HEK293T (cell line): ENCODE measurements around the gene CCDC86.

Experiments
- CTCF ChIA-PET: fragments of 350-600 bp; formaldehyde crosslinking; extraction: SDS; loops from one replicate; lab custom pipeline; 2021; ENCODE audit warnings: antibody characterized with exemption, inconsistent platforms; lab: Yijun Ruan, JAX
- POLR2A ChIA-PET: fragments of 350-600 bp; formaldehyde crosslinking; extraction: SDS; loops from one replicate; lab custom pipeline; 2020; ENCODE audit warnings: antibody characterized with exemption, inconsistent platforms; lab: Yijun Ruan, JAX
- DNase-seq: peaks from one replicate; pipeline ENCODE4 v3.0.0; 2012; ENCODE audit warnings: mixed read lengths; ENCODE audit errors: extremely low spot score
- ARNT ChIP-seq: fragments of 450-650 bp; IDR thresholded peaks from 2 replicates; pipeline ENCODE4 v1.6.1; 2017; ENCODE audit warnings: mild to moderate bottlenecking
- BHLHE40 ChIP-seq: fragments of 450-650 bp; IDR thresholded peaks from 2 replicates; pipeline ENCODE4 v1.6.1; 2016; ENCODE audit warnings: mild to moderate bottlenecking, moderate library complexity, borderline replicate concordance
- CTBP1 ChIP-seq: fragments of 450-650 bp; IDR thresholded peaks from 2 replicates; pipeline ENCODE4 v1.6.1; 2016; ENCODE audit warnings: borderline replicate concordance
- ELF4 ChIP-seq: fragments of 450-650 bp; IDR thresholded peaks from 2 replicates; pipeline ENCODE4 v1.6.1; 2017; ENCODE audit warnings: antibody characterized with exemption
- FOXA1 ChIP-seq: fragments of 450-650 bp; IDR thresholded peaks from 2 replicates; pipeline ENCODE4 v1.6.1; 2016; ENCODE audit warnings: mild to moderate bottlenecking
- FOXK2 ChIP-seq: fragments of 450-650 bp; IDR thresholded peaks from 2 replicates; pipeline ENCODE4 v1.6.1; 2016; ENCODE audit warnings: mild to moderate bottlenecking
- FOXM1 ChIP-seq: fragments of 450-650 bp; IDR thresholded peaks from 2 replicates; pipeline ENCODE4 v1.6.1; 2017; ENCODE audit warnings: mild to moderate bottlenecking, borderline replicate concordance
- HDGF ChIP-seq: fragments of 450-650 bp; IDR thresholded peaks from 2 replicates; pipeline ENCODE4 v1.6.1; 2017; ENCODE audit warnings: antibody characterized with exemption, borderline replicate concordance
- L3MBTL2 ChIP-seq: fragments of 450-650 bp; conservative IDR thresholded peaks from 2 replicates; pipeline ENCODE4 v1.6.1; 2016; ENCODE audit warnings: mild to moderate bottlenecking
- LEF1 ChIP-seq: fragments of 450-650 bp; IDR thresholded peaks from 2 replicates; pipeline ENCODE4 v1.6.1; 2017; ENCODE audit warnings: mild to moderate bottlenecking, borderline replicate concordance
- NFRKB ChIP-seq: fragments of 450-650 bp; IDR thresholded peaks from 2 replicates; pipeline ENCODE4 v1.6.1; 2016; ENCODE audit warnings: mild to moderate bottlenecking, moderate library complexity
- SP1 ChIP-seq: fragments of 450-650 bp; IDR thresholded peaks from 2 replicates; pipeline ENCODE4 v1.6.1; 2017
- SUZ12 ChIP-seq: fragments of 450-650 bp; IDR thresholded peaks from 2 replicates; pipeline ENCODE4 v1.6.1; 2016; ENCODE audit warnings: mild to moderate bottlenecking
- TARDBP ChIP-seq: fragments of 450-650 bp; IDR thresholded peaks from 2 replicates; pipeline ENCODE4 v1.6.1; 2016
- ZNF384 ChIP-seq: fragments of 450-650 bp; IDR thresholded peaks from 2 replicates; pipeline ENCODE4 v1.6.1; 2016
- TF ChIP-seq, protein P1 (sequence below): fragments of 450-650 bp; IDR thresholded peaks from 2 replicates; pipeline ENCODE4 v1.6.1; 2016

Gene CCDC86

DNA sequence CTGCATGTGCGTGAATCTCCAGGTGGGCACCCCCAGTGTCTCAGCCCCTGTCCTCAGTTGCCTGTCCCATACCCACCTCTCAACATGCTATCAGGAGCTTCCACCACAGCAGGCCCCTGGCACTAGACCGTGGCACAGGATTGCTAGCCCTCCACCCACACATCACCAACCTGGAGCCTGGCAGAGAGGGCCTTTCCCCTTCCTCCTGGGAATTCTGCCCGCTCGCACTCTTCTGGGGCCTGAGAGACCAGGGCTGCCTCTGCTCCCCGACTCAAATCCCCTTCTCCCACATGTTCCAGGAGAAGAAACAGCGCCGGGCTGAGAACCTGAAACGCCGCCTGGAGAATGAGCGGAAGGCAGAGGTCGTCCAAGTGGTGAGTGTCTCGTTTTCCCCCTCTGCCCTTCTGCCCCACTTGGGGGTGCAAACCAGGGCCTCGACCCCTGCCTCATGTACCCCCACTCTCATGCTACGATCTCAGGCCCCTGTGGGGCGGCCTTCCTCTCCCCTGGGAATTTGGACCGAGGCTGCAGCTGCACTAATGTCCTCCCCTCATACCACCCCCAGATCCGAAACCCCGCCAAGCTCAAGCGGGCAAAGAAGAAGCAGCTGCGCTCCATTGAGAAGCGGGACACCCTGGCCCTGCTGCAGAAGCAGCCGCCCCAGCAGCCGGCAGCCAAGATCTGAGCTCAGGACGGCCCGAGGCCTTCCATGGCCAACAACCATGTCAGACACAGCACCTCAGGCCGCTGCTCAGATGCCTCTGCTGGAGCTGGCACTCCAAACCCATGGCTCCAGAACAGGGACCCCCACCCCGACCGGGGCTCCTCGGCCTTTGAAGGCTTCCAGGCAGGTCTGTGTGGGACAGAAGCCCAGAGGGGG lies 8.0 kb downstream of the CCDC86 start:
- CTCF ChIA-PET = no interaction called here
- TF ChIP-seq FOXK2 = no peak
- TF ChIP-seq SUZ12 = no peak
- TF ChIP-seq ZNF384 = no peak
- TF ChIP-seq LEF1 = no peak
- no peak for TF ChIP-seq L3MBTL2
- TF ChIP-seq, protein P1, sequence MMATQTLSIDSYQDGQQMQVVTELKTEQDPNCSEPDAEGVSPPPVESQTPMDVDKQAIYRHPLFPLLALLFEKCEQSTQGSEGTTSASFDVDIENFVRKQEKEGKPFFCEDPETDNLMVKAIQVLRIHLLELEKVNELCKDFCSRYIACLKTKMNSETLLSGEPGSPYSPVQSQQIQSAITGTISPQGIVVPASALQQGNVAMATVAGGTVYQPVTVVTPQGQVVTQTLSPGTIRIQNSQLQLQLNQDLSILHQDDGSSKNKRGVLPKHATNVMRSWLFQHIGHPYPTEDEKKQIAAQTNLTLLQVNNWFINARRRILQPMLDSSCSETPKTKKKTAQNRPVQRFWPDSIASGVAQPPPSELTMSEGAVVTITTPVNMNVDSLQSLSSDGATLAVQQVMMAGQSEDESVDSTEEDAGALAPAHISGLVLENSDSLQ = no peak
- TF ChIP-seq FOXM1 = no peak
- TF ChIP-seq HDGF = no peak
- TF ChIP-seq FOXA1 = no peak
- no peak for TF ChIP-seq ELF4
- no peak for TF ChIP-seq NFRKB
- no peak for TF ChIP-seq CTBP1
- no peak for TF ChIP-seq ARNT
- no peak for TF ChIP-seq BHLHE40
- no peak for TF ChIP-seq TARDBP
- no peak for TF ChIP-seq SP1
- no peak for DNase-seq
- POLR2A ChIA-PET = no interaction called here

DNA sequence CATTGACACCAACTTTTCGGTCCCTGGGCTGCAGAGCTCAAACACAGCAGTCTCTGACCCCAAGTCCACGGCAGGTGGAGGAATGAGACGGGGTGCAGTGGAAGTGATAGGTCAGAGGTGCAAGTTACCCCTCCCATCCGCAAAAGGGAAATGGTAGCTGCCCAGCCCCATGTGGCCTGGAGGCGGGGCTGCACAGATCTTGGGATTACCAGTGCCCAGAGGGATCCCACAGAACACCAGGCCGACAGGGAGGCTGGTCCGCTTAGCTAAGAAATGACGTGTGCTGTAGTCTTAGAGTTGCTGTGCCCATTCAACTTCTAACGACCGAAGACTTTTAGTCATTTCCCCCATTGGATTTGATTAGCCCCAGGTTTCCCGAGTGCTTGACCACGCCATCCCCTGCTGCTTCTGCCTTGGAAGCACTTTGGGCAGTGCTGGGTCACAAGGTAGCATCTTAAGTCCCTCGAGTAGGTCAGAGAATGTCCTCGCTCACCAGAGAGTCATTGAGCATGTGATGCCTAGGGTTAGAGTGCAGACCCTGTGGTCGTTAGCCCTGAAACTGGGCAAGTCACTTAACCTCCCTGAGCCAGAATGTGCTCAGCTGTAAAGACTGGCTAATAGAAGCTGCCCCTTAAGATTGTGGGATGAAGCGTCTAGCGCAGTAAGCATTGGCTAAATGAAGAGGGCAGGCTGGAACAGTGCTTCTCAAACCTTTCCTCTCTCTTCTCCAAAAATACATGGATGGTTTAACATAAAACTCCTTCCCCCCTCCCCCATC lies 9.6 kb downstream of the CCDC86 start:
- no peak for DNase-seq
- ChIA-PET POLR2A (interaction anchor here (1.0 kb wide), 1 partner anchor 9 kb away, joined by 4 read pairs; no protein-coding TSS in a partner anchor), CTCF (interaction anchor here (1.5 kb wide), 1 partner anchor 20 kb away, joined by 4 read pairs; no protein-coding TSS in a partner anchor)
- no peak for TF ChIP-seq ELF4
- TF ChIP-seq NFRKB = no peak
- TF ChIP-seq L3MBTL2 = no peak
- TF ChIP-seq HDGF = no peak
- TF ChIP-seq SUZ12 = no peak
- no peak for TF ChIP-seq SP1
- TF ChIP-seq CTBP1 = no peak
- TF ChIP-seq LEF1 = no peak
- no peak for TF ChIP-seq ARNT
- TF ChIP-seq TARDBP = no peak
- TF ChIP-seq FOXA1 = no peak
- no peak for TF ChIP-seq FOXM1
- TF ChIP-seq BHLHE40 = no peak
- TF ChIP-seq, protein P1 = no peak
- TF ChIP-seq FOXK2 = no peak
- no peak for TF ChIP-seq ZNF384

DNA sequence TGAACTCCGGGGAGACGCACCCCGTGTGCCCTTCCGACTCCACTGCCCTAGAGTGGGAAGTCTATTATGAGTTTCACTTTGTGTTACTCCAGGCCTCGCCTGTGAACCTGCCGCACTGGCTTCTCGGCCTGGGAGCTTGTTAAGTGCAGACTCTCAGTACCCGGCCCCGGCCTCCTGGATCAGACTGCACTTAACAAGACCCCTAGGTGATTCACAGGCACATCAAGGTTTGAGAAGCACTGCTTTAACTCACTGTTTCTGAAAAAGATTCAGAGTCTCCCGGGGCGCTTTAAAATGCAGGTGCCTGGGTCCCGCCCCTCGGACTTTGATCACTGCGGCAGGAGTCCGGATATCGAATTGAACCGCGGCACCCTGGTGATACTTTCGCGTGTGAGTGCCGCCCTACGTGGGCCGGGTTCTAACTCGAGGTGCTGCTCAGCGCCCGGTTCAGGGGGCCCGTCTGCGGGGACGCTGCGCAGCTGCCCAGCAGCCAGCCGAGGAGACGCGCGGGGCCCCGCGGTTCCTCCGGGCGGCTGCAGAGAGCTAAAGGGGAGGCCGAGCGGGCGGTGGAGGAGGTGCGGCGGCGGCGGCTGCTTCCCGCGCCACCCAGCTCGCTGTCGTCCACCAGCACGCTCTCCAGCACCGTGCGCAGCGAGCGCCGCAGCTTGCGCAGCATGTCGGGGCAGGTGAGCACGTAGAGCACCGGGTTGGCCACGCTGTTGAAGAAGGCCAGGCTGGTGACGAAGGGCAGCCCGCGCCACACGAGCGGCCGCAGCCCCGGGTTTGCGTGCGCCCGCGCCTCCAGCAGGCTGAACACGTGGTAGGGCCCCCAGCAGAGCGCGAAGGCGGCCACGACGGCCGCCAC lies 10.4 kb downstream of the CCDC86 start:
- ChIA-PET POLR2A (interaction anchor here (1.0 kb wide), 1 partner anchor 10 kb away, joined by 4 read pairs; no protein-coding TSS in a partner anchor), CTCF (no interaction called here)
- no peak for DNase-seq
- TF ChIP-seq BHLHE40 (no peak), HDGF (no peak), FOXA1 (no peak), FOXM1 (no peak), ARNT (no peak), NFRKB (no peak), SP1 (no peak), LEF1 (no peak), ELF4 (no peak), FOXK2 (no peak), ZNF384 (no peak)

DNA sequence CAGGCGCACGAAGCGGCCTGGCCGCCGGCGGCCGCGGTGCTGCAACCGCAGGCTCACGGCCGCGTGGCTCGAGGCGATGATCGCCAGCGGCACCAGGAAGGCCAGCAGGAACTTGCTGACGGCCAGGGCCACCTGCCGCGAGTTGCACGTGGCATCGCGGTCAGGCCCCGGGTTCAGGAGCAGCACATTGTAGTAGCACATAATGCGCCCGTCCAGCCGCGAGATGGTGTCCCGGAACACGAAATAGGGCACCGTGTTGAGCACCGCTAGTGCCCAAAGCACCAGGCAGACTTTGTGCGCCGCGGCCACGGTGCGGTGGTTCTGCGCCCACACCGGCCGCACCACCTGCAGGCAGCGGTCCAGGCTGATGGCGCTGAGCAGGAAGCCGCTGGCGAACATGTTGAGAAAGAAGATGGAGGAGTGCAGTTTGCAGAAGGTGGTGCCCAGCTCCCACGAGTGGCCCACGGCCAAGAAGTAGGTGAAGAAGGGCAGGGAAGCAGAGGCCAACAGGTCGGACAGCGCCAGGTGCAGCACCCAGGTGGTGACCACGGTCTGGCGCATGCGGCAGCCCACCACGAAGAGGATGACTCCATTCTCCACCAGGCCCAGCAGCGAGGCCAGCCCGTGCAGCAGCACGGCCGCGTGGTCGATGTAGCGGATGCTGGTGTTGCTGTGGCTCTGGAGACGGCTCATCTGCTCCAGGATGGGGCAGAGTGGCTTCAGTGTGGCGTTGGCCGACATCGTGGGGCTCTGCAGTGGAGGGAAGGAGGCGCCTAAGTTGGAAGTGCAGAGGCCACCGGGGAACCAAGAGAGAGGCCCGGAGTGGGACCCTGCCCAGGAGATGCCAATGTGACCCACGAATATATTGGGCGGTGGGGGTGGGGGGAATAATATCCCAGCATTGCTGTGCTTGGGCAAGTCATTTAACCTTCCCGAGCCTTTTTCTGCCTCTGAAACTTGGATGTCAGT lies 11.4 kb downstream of the CCDC86 start:
- CTCF ChIA-PET = no interaction called here
- POLR2A ChIA-PET = no interaction called here

More for the DNA sequence above, 11.4 kb downstream of the CCDC86 start:
- TF ChIP-seq ARNT (no peak), FOXA1 (no peak), CTBP1 (no peak), NFRKB (no peak), ELF4 (no peak), SUZ12 (no peak), ZNF384 (no peak), FOXK2 (no peak), L3MBTL2 (no peak), LEF1 (no peak), FOXM1 (no peak), TARDBP (no peak)
- TF ChIP-seq, protein P1 = no peak
- DNase-seq = no peak
